Suppressor macrophage treated with lipopolysaccharide for 4 hours (primary cell): ENCODE results near the gene ANTXR2.

Experiments
- DNase-seq: peaks from one replicate; pipeline ENCODE4 v3.0.0-alpha.2; 2020

Gene ANTXR2

DNA sequence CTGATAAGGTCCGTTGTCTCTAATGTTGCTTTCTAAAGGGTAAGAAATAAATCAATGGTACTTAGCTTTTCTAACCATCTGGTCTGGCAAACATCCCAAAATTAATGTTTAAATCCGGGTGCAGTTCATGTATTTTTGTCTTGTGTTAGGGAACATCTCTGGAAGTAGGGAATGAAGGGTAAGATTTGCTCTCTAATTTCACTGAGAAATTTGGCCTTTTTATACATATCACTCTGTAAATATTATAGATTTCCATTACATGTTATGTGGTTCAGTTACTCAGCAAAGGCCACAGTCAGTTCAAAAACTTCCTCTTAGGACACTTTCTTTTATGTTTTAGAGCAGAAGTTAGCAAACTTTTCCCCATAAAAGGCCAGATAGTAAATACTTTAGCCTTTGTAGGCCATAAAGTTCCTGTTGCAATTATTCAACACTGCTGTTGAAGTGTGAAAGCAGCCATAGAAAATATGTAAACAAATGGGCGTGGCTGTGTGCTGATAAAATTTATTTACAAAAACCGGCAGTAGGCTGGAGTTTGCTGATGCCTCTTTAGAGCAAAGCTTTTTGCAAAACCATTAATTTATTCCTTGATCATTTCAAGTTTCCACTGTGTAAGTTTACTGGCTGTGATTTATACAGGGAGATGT lies 218.1 kb downstream of the ANTXR2 start:
- no peak for DNase-seq

- DNase-seq, result no peak
Observed at GRCh38 chr4:79852305-79852730, 220.7 kb downstream of the ANTXR2 start.

GRCh38 chr4:79851625-79852304 lies 221.3 kb downstream of the ANTXR2 start:
- no peak for DNase-seq
